NCI-H2227 (cell line): ENCODE data around the gene EPAS1.

Source experiments
- DNase-seq: peaks from one replicate; lab custom pipeline; 2025; ENCODE audit not compliant: unreplicated experiment; lab: John Stamatoyannopoulos, UW

The EPAS1 gene

GRCh38 chr2:46338674-46339073 lies 41.5 kb downstream of the EPAS1 start:
- DNase-seq: no peak

- no peak for DNase-seq
Measured at GRCh38 chr2:46339200-46339599, 42.0 kb downstream of the EPAS1 start.

GRCh38 chr2:46339676-46340459 lies 42.7 kb downstream of the EPAS1 start:
- no peak for DNase-seq

GRCh38 chr2:46340740-46341420 lies 43.7 kb downstream of the EPAS1 start:
- DNase-seq: no peak

- DNase-seq: no peak
Measured at GRCh38 chr2:46342566-46343315, 45.5 kb downstream of the EPAS1 start.

- no peak for DNase-seq
Measured at GRCh38 chr2:46344706-46345105, 47.5 kb downstream of the EPAS1 start.

- DNase-seq: no peak
Measured at GRCh38 chr2:46345775-46346174, 48.6 kb downstream of the EPAS1 start.

GRCh38 chr2:46346719-46347118 lies 49.5 kb downstream of the EPAS1 start:
- DNase-seq: no peak

- DNase-seq: no peak
Measured at GRCh38 chr2:46347648-46348280, 50.6 kb downstream of the EPAS1 start.

- no peak for DNase-seq
Measured at GRCh38 chr2:46349115-46349547, 51.9 kb downstream of the EPAS1 start.

GRCh38 chr2:46350029-46350689 lies 53.0 kb downstream of the EPAS1 start:
- no peak for DNase-seq

GRCh38 chr2:46351098-46351749 lies 54.0 kb downstream of the EPAS1 start:
- no peak for DNase-seq

GRCh38 chr2:46351750-46352138 lies 54.5 kb downstream of the EPAS1 start:
- DNase-seq: no peak

- no peak for DNase-seq
Measured at GRCh38 chr2:46352621-46353020, 55.4 kb downstream of the EPAS1 start.

- no peak for DNase-seq
Measured at GRCh38 chr2:46353509-46353908, 56.3 kb downstream of the EPAS1 start.

- DNase-seq: no peak
Measured at GRCh38 chr2:46355756-46356155, 58.5 kb downstream of the EPAS1 start.

- no peak for DNase-seq
Measured at GRCh38 chr2:46356991-46357390, 59.8 kb downstream of the EPAS1 start.

GRCh38 chr2:46358713-46359112 lies 61.5 kb downstream of the EPAS1 start:
- no peak for DNase-seq

GRCh38 chr2:46360303-46360702 lies 63.1 kb downstream of the EPAS1 start:
- no peak for DNase-seq

GRCh38 chr2:46361920-46362666 lies 64.9 kb downstream of the EPAS1 start:
- DNase-seq: no peak
